Tibial artery (tissue), 4 donors: Measurements from ENCODE around the gene CYFIP2.

Experiments used
- DNase-seq, 2 donors: peaks; one replicate each; pipeline ENCODE4 v3.0.0-alpha.2; 2019
- H3K27ac ChIP-seq, 2 donors: fragments of 200-600 bp; sonication (generic) in 1 of 2; 1 replicate in 1 of 2; 2 replicates in 1 of 2; pipeline ENCODE4 v1.5.1; 2018 to 2019; ENCODE audit warnings: mild to moderate bottlenecking in 1 of 2
- H3K27me3 ChIP-seq, 2 donors: fragments of 200-600 bp; sonication (generic) in 1 of 2; one replicate each; pipeline versions ENCODE4 v1.5.1 to v1.6.0; 2016 to 2019
- H3K36me3 ChIP-seq, 3 donors: fragments of 200-600 bp; sonication (generic) in 2 of 3; one replicate each; pipeline ENCODE4 v1.5.1; 2016 to 2019; ENCODE audit warnings: mild to moderate bottlenecking in 2 of 3
- H3K4me1 ChIP-seq, 4 donors: fragments of 200-600 bp; sonication (generic) in 2 of 4; 1 replicate in 3 of 4; 2 replicates in 1 of 4; pipeline ENCODE4 v1.5.1; 2016 to 2019
- H3K4me3 ChIP-seq, 2 donors: fragments of 200-600 bp; sonication (generic) in 1 of 2; 1 replicate in 1 of 2; 2 replicates in 1 of 2; pipeline ENCODE4 v1.5.1; 2018 to 2019; ENCODE audit warnings: mild to moderate bottlenecking in 2 of 2
- H3K9me3 ChIP-seq, 3 donors: fragments of 200-600 bp; sonication (generic) in 1 of 3; one replicate each; pipeline ENCODE4 v1.5.1; 2016 to 2019
- CTCF ChIP-seq, 2 experiments: fragments of 200-600 bp in 1 of 2; fragments of 450-650 bp in 1 of 2; IDR thresholded peaks; one replicate each; pipeline ENCODE4 v1.5.1; 2017 to 2019; ENCODE audit warnings: antibody characterized with exemption in 2 of 2, mild to moderate bottlenecking in 1 of 2, moderate library complexity in 1 of 2
- intact Hi-C: fragments of 100-400 bp; cut with DNase I; formaldehyde crosslinking; loops from one replicate; pipeline ENCODE4 v1.15.0; 2023; ENCODE audit warnings: low total_unique reads

The CYFIP2 gene

GRCh38 chr5:157356576-157356975 is 90.7 kb downstream of the CYFIP2 start:
- Histone ChIP-seq H3K4me3 (no peak overlapping the region), H3K4me1 (no peaks in the 10 kb centered on the region), H3K27ac (no peak overlapping the region), H3K36me3 (no peaks in the 10 kb centered on the region), H3K27me3 (no peaks in the 10 kb centered on the region), H3K9me3 (no peaks in the 10 kb centered on the region)
- intact Hi-C loops, result no loop called here
- no peak for DNase-seq
- TF ChIP-seq CTCF (IDR thresholded peaks at IDR 0.05), result no peak

- Histone ChIP-seq H3K27ac (no peak overlapping the region), H3K36me3 (no peaks in the 10 kb centered on the region), H3K4me1 (no peaks in the 10 kb centered on the region), H3K27me3 (no peaks in the 10 kb centered on the region), H3K4me3 (no peak overlapping the region), H3K9me3 (no peaks in the 10 kb centered on the region)
- TF ChIP-seq CTCF (IDR thresholded peaks at IDR 0.05), result no peak
- intact Hi-C loops, result no loop called here
- DNase-seq, result no peak
Measured at GRCh38 chr5:157357823-157358222, 91.9 kb downstream of the CYFIP2 start.

GRCh38 chr5:157358871-157359270 is 92.9 kb downstream of the CYFIP2 start:
- DNase-seq, result no peak
- Histone ChIP-seq H3K27ac (no peak overlapping the region), H3K27me3 (no peaks in the 10 kb centered on the region), H3K9me3 (no peaks in the 10 kb centered on the region), H3K36me3 (no peaks in the 10 kb centered on the region), H3K4me1 (no peaks in the 10 kb centered on the region), H3K4me3 (no peak overlapping the region)
- no peak for TF ChIP-seq CTCF (IDR thresholded peaks at IDR 0.05)
- intact Hi-C loops, result no loop called here

- H3K36me3 ChIP-seq, result no peaks in the 10 kb centered on the region
- no peaks in the 10 kb centered on the region for H3K27me3 ChIP-seq
- H3K27ac ChIP-seq, result no peak overlapping the region
- DNase-seq, result no peak
- H3K4me1 ChIP-seq, result no peaks in the 10 kb centered on the region
- no peaks in the 10 kb centered on the region for H3K9me3 ChIP-seq
- intact Hi-C loops, result no loop called here
- no peak overlapping the region for H3K4me3 ChIP-seq
- no peak for TF ChIP-seq CTCF (IDR thresholded peaks at IDR 0.05)
Measured at GRCh38 chr5:157359356-157360055, 93.6 kb downstream of the CYFIP2 start.

GRCh38 chr5:157362012-157362411 is 96.1 kb downstream of the CYFIP2 start:
- Histone ChIP-seq H3K4me1 (peaks cover 0 to 7% (median 0%) of the 10 kb centered on the region in 4 donors), H3K36me3 (no peaks in the 10 kb centered on the region), H3K9me3 (no peaks in the 10 kb centered on the region), H3K27me3 (no peaks in the 10 kb centered on the region), H3K27ac (no peak overlapping the region), H3K4me3 (no peak overlapping the region)
- DNase-seq, result no peak
- no peak for TF ChIP-seq CTCF (IDR thresholded peaks at IDR 0.05)
- intact Hi-C loops, result no loop called here

GRCh38 chr5:157362502-157362901 is 96.6 kb downstream of the CYFIP2 start:
- peaks cover 0 to 10% (median 0%) of the 10 kb centered on the region in 4 donors for H3K4me1 ChIP-seq
- TF ChIP-seq CTCF (IDR thresholded peaks at IDR 0.05), result no peak
- H3K27ac ChIP-seq, result no peak overlapping the region
- no peaks in the 10 kb centered on the region for H3K9me3 ChIP-seq
- DNase-seq, result no peak
- H3K36me3 ChIP-seq, result no peaks in the 10 kb centered on the region
- intact Hi-C loops, result no loop called here
- H3K27me3 ChIP-seq, result no peaks in the 10 kb centered on the region
- no peak overlapping the region for H3K4me3 ChIP-seq
